Measurements from ENCODE around the gene BCAS3.

BCAS3 gene

GRCh38 chr17:60639019-60639330, 38.7 kb upstream of the BCAS3 start:
- Histone ChIP-seq H3K4me1 (no peaks in the 10 kb centered on the region), H3K9me3 (no peaks in the 10 kb centered on the region), H3K27me3 (no peaks in the 10 kb centered on the region), H3K36me3 (peaks cover 25% of the 10 kb centered on the region), H3K4me3 (ENCODE audit: low read depth, low read length) (no peak overlapping the region)
- TF ChIP-seq CTCF (IDR thresholded peaks at IDR 0.05; ENCODE audit: low read depth, low read length): no peak
- no peak for DNase-seq

GRCh38 chr17:60640503-60640902, 37.1 kb upstream of the BCAS3 start:
- H3K4me3 ChIP-seq (ENCODE audit: low read depth, low read length): no peak overlapping the region
- H3K36me3 ChIP-seq: peaks cover 13% of the 10 kb centered on the region
- no peaks in the 10 kb centered on the region for H3K9me3 ChIP-seq
- no peaks in the 10 kb centered on the region for H3K4me1 ChIP-seq
- no peaks in the 10 kb centered on the region for H3K27me3 ChIP-seq
- no peak for DNase-seq
- peak; percentile 66 for TF ChIP-seq CTCF (IDR thresholded peaks at IDR 0.05; ENCODE audit: low read depth, low read length)

- Histone ChIP-seq H3K36me3 (peaks cover 8% of the 10 kb centered on the region), H3K9me3 (no peaks in the 10 kb centered on the region), H3K4me3 (ENCODE audit: low read depth, low read length) (no peak overlapping the region), H3K27me3 (no peaks in the 10 kb centered on the region), H3K4me1 (no peaks in the 10 kb centered on the region)
- no peak for TF ChIP-seq CTCF (IDR thresholded peaks at IDR 0.05; ENCODE audit: low read depth, low read length)
- no peak for DNase-seq
These were observed 36.5 kb upstream of the BCAS3 start for GRCh38 chr17:60641126-60641525.

- H3K4me3 ChIP-seq (ENCODE audit: low read depth, low read length): no peak overlapping the region
- peak; percentile 85 for DNase-seq
- H3K27me3 ChIP-seq: no peaks in the 10 kb centered on the region
- TF ChIP-seq CTCF (IDR thresholded peaks at IDR 0.05; ENCODE audit: low read depth, low read length): peak; percentile 78
- H3K4me1 ChIP-seq: no peaks in the 10 kb centered on the region; the same call in 1 of the 2 replicates
- H3K36me3 ChIP-seq: peaks cover 8% of the 10 kb centered on the region; the same call in 1 of the 2 replicates
- no peaks in the 10 kb centered on the region for H3K9me3 ChIP-seq
These were observed 35.8 kb upstream of the BCAS3 start for GRCh38 chr17:60641810-60642220.

- Histone ChIP-seq H3K4me3 (ENCODE audit: low read depth, low read length) (no peak overlapping the region), H3K4me1 (no peaks in the 10 kb centered on the region; the same call in 1 of the 2 replicates), H3K9me3 (no peaks in the 10 kb centered on the region), H3K27me3 (no peaks in the 10 kb centered on the region), H3K36me3 (peaks cover 18% of the 10 kb centered on the region)
- TF ChIP-seq CTCF (IDR thresholded peaks at IDR 0.05; ENCODE audit: low read depth, low read length): no peak
- DNase-seq: no peak
These were observed 31.6 kb upstream of the BCAS3 start for GRCh38 chr17:60645918-60646523.

GRCh38 chr17:60646701-60647100, 30.9 kb upstream of the BCAS3 start:
- no peak for TF ChIP-seq CTCF (IDR thresholded peaks at IDR 0.05; ENCODE audit: low read depth, low read length)
- no peak overlapping the region for H3K4me3 ChIP-seq (ENCODE audit: low read depth, low read length)
- DNase-seq: no peak
- no peaks in the 10 kb centered on the region for H3K27me3 ChIP-seq
- H3K36me3 ChIP-seq: peaks cover 22% of the 10 kb centered on the region
- H3K9me3 ChIP-seq: no peaks in the 10 kb centered on the region
- no peaks in the 10 kb centered on the region; the same call in 1 of the 2 replicates for H3K4me1 ChIP-seq
